Activated CD4-positive, alpha-beta T cell treated with anti-CD3 and anti-CD28 coated beads, Interleukin-2, amount 50 U/mL, for 16 hours (primary cell): Measurements from ENCODE around the gene VWA2.
"Not testable (repeated sequence)": the region's sequence is repeated elsewhere in the genome, so short reads cannot be mapped to it uniquely, and the experiment has no call there.

Experiments used
- DNase-seq: peaks from one replicate; pipeline ENCODE4 v3.0.0-alpha.2; 2020

VWA2 gene

DNA sequence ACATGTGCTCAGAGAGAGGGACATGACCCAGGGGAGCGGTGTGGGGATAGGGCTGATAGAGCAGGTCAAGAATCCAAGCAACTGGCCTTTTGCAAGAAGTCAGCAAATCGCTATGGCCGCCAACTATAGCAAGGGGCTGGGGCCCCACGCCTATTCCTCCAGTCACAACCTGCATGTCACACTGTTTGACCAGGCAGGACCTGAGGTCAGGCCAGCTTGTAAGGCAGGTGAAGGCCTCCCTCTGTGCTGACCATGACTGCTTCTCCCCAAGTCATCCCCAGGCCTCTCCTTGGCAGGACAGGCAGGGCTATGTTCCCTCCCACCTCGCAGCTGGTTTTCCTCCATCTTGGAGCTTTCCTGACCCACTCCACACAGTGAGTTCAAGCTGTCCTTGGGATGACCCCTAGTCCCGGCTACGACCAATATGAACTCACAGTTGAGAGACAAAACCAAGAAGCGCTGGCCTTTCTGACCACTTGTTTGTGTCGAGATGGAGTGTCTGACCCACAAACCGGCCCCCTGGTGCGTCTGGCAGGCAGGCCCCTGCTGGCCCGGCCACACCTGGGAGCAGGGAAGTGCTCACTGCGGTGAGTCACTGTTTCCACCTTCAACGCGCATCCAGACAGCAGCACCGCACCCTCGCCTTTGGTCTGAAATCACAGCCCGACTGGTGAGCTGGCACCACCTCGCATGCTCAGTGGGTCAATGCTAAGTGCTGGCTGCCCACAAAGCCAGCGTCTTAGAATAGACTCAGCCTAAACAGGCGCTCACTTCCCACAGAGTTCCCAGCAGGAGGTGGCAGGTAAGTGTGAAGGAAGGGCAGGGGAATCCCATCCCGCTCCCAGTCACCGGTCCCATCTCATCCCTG, 81.4 kb downstream of the VWA2 start:
- no peak for DNase-seq

- DNase-seq: no peak
Observed at GRCh38 chr10:114322344-114322743, 83.3 kb downstream of the VWA2 start.

- no peak for DNase-seq
Observed at GRCh38 chr10:114323023-114323422, 84.0 kb downstream of the VWA2 start.

- no peak for DNase-seq
Observed at GRCh38 chr10:114326795-114327194, 87.7 kb downstream of the VWA2 start.

DNA sequence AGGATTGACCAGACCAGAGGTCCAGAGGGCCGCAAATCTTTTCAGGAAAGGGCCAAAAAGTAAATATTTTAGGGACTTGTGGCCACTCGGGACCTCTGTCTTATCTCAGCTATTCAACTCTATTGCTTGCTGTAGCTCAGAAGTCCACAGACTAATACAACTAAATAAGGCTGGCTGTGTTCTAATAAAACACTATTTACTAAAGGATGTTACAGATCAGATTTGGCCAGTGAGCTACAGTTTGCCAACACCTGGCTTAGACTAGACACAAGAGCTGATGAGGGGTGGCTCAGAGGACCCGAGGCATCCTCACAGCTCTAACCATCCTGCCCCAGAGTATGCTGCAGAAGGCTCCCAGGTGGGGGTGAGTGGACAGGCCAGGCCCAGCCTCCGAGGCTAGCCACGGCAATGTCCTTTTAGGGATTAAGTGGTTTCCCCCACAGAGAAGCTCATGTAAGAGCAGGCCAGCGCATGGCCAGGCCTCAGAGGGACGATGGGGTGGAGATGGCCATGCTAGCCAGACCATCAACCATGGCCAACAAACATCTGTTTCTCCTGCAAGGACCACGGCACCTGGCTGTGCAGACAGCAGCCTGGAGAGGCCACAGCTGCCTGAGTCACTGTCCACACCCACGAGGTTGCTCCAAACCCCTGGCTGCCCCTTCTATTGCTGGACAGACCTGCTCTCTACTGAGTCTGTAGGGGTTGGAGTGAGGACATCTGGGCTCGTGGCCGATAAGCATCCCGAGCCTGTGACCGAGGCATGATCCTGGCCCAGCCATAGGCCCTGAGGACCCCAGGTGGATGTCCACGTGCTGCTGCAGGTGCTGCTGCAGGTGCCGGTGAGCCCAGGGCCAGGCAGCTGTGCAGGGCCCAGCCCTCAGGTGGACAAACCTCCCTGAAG, 88.7 kb downstream of the VWA2 start:
- no peak for DNase-seq

GRCh38 chr10:114328441-114328812, 89.4 kb downstream of the VWA2 start:
- DNase-seq: no peak

DNA sequence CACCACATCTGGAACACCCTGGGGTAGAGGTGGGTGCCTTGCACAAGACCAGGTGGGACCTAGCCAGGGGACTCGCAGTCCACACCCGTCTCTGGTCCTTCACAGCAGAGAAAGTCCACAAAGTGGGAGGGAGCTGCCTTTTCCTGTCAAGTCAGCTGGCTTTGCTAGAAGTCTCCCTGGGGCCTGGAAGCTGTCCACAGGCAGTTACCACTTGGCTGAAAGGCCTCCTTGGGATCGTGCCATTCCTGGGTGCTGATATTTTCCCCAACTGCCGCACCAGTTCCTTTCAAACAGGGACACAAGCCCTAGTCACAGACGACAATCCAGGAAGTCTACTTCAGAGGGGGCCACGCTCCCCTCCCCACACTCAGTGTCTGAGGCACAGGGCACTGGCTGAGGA, 89.8 kb downstream of the VWA2 start:
- no peak for DNase-seq

GRCh38 chr10:114329634-114330365, 90.7 kb downstream of the VWA2 start:
- DNase-seq: no peak

DNA sequence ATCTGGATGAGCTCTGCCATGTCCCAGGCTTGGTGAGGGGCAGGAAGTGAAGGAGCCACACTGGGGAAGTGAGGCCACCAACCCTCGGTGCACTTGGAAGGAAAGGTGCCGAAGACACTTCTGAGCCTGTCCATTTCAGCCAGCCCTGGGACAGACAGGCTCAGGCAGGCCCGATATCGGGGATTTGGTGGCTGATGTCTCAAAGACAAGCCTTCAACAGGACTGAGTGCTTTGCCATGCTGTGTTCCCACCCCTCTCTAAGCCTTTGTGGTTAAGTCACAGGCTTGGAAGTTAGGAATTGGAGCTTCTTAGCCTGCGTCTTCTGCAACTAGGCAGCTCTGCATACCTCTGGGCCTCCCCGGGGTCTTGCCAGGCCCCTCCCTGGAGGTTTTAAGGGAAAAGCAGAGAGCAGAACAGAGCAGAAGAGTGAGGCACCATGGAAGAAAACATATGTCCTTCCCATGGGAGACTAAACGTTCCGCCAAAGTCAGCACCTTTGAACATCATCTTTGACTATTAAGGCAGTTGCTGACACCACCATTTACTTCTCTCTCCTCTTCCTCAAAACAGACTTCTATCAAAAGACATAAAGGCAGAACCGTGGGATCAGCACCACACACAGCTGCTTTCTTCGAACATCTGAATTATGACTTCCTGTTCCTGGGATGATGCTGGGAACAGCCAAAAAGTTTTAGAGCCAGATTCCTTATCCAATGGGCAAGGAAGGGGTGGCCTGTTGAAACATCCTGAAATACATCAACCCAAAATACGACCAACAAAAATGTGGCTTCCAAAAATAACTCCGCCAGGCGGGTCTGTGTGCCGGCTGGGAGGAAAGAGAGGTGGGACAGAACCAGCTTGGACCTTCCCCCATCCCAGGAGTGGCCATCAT, 93.5 kb downstream of the VWA2 start:
- DNase-seq: no peak

- DNase-seq: not testable (repeated sequence)
Observed at GRCh38 chr10:114333441-114333840, 94.4 kb downstream of the VWA2 start.

DNA sequence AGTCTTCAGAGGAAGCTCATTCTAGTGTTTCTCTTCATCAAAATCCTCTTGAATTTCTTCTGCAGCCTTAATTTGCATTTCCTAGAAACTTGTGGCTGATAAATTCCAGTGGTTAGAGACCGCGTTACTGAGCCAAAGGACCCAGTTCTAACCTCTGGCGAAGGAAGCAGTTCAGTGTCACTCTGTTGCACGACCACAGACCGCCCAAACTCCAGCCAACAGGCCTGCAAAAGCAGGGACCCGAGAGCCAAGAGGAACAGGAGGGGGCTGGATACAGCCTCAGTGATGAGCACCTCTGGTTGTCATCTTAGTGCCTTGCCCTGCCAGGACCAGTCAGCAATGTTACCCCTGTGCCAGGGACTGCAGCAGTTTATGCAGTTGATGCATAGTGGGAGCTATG, 95.2 kb downstream of the VWA2 start:
- DNase-seq: no peak

GRCh38 chr10:114335614-114336013, 96.6 kb downstream of the VWA2 start:
- no peak for DNase-seq

DNA sequence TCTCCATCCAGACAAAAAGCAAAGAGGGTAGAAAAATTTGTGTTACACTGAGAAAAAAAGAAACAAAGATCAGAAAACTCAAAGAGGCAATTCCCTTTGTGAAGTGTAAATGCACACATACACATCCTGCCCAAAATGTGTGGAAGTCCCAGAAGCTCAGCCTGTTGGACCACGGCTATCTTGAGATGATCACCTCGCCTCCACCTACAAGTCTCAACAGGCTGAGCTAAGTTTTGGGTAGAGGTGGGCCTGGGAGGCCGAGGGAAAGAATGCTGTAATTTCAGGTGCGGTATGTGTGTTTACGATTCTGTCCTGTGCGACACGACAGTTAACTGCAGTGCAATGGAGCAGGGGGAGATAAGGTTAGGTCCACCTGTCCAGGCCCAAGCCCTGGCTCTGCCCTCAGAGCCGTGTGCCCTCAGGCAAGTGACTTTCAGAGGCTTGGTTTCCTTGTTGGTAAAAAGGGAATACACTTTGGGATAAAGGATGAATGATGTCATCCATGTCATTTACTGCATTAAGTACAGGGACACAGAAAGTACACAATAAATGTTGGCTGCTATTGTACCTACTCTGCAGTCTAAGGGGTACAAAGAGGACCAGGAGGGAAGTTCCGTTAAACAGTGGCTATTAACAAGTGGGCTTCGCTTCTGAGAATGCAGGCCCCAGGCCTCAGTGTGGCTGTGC, 97.9 kb downstream of the VWA2 start:
- no peak for DNase-seq

DNA sequence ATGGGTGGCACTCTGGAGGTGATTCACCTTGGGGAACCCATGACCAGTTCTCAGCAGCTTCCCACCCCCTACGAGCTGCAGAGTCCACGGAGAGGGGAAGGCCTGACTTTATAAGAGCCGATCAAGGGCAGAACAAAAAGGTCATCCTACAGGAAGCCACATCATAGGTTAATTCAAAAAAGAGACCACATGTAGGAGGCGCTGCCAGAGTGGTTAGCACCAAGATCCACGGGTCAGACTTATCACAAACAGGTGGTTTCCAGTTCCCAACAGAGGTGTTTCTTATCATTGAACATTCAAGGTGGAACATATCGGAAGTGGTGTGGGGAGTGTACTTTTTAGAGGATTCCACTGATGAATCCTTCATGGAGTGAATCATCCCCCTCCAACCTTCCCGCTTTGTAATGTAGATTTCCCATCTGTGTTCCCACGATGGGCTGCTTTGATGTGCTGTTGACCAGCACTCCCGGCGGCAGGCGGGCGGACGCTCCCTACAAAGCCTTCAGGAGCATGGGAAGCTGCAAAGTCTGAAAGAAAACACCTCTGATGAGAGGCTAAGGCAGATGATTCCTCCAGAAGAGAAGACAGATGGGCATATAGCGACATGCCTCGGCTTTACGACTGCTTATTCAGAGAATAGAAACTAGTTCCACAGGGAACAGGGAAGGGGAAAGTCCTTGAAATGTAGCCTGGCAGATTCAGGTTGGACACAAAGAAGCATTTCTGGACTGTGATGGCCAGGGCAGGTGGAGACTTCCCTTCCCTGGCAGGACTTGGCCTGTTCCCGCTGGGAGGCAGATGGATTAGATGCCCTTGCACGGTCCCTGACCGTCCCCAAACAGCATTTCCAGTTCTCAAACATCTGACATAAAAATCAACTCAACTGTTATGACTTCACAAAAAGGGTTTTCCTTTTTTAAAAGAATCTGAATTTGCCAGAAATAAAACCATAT, 98.7 kb downstream of the VWA2 start:
- DNase-seq: peak; percentile 10

GRCh38 chr10:114340816-114341215, 101.8 kb downstream of the VWA2 start:
- DNase-seq: no peak
